GM12878 (cell line): ENCODE measurements around the gene SOX6. TPM values are rescaled to one million over a fixed set of nuclear protein-coding genes. Genes with fewer than 3 reads are reported as not detected.
A peak's percentile ranks its signal among the peaks of the same experiment; 100 is the strongest.

Source experiments
- ATAC-seq: fragments of 200-7000 bp; cut with Tn5 transposase; 3 replicates; pipeline ENCODE4 v1.9.1; 2020; ENCODE audit warnings: mild to moderate bottlenecking, moderate library complexity
- BruUV-seq: library from RNA; stranded (reverse); fragments of 400-500 nt; replicated peaks from 2 replicates; lab custom pipeline; 2021; lab: Mats Ljungman, UMichigan
- CTCF ChIA-PET: fragments of 300-600 bp; sonication (Branson Sonifier 250); formaldehyde crosslinking; extraction: SDS; loops from one replicate; lab custom pipeline; 2021; ENCODE audit warnings: inconsistent platforms; lab: Yijun Ruan, JAX
- POLR2A ChIA-PET: fragments of 350-600 bp; formaldehyde crosslinking; extraction: SDS; loops from one replicate; lab custom pipeline; 2021; ENCODE audit warnings: inconsistent platforms; lab: Charles Lee
- RAD21 ChIA-PET: fragments of 300-600 bp; sonication (Branson Sonifier 250); formaldehyde crosslinking; loops from one replicate; lab custom pipeline; 2023; ENCODE audit warnings: antibody characterized with exemption; ENCODE audit not compliant: unreplicated experiment; lab: Charles Lee
- SMC1A ChIA-PET: fragments of 300-600 bp; sonication (Branson Sonifier 250); formaldehyde crosslinking; loops from one replicate; lab custom pipeline; 2023; ENCODE audit not compliant: unreplicated experiment, uncharacterized antibody; lab: Charles Lee
- DNase-seq: peaks from one replicate; pipeline ENCODE4 v3.0.0-alpha.2; 2011; ENCODE audit warnings: low read depth, low spot score
- FAIRE-seq: peaks from 3 replicates; lab custom pipeline; 2011; peaks lifted over from hg19 to GRCh38; lab: Jason Lieb, UNC
- H2AFZ ChIP-seq: 2 replicates; pipeline ENCODE4 v1.6.0; 2011; ENCODE audit warnings: low read depth, low read length, control low read depth; ENCODE audit not compliant: control insufficient read depth
- H3K27ac ChIP-seq: 2 replicates; pipeline ENCODE4 v1.5.1; 2011; ENCODE audit warnings: control low read depth; ENCODE audit not compliant: control insufficient read depth, insufficient read depth
- H3K27me3 ChIP-seq, 2 experiments: replicated peaks in 1 of 2; 2 replicates each; pipeline versions ENCODE4 v1.6.0 to v1.6.1; 2011; ENCODE audit warnings: low read length in 1 of 2; ENCODE audit not compliant: control insufficient read depth in 2 of 2, insufficient read depth in 2 of 2
- H3K36me3 ChIP-seq, 2 experiments: 2 replicates each; pipeline ENCODE4 v1.5.1; 2011; ENCODE audit warnings: low read length in 1 of 2; ENCODE audit not compliant: control insufficient read depth in 2 of 2, insufficient read depth in 2 of 2
- H3K4me1 ChIP-seq: 2 replicates; pipeline ENCODE4 v1.6.1; 2011; ENCODE audit warnings: mild to moderate bottlenecking, low read length, moderate library complexity, mixed read lengths; ENCODE audit not compliant: control insufficient read depth, insufficient read depth
- H3K4me2 ChIP-seq: 2 replicates; pipeline ENCODE4 v1.6.0; 2011; ENCODE audit warnings: control low read depth; ENCODE audit not compliant: control insufficient read depth, insufficient read depth
- H3K4me3 ChIP-seq: fragments of 200-600 bp; sonication (generic); 2 replicates; pipeline ENCODE4 v1.5.1; 2016
- H3K79me2 ChIP-seq: 2 replicates; pipeline ENCODE4 v1.6.0; 2011; ENCODE audit warnings: low read length; ENCODE audit not compliant: control insufficient read depth, insufficient read depth
- H3K9ac ChIP-seq: 2 replicates; pipeline ENCODE4 v1.8.0; 2011; ENCODE audit warnings: low read length, control low read depth, mixed read lengths; ENCODE audit not compliant: control insufficient read depth, insufficient read depth
- H3K9me3 ChIP-seq: replicated peaks from 3 replicates; pipeline ENCODE4 v1.5.1; 2011; ENCODE audit warnings: mild to moderate bottlenecking, low read length; ENCODE audit not compliant: control insufficient read depth, insufficient read depth
- H4K20me1 ChIP-seq: 2 replicates; pipeline ENCODE4 v1.6.0; 2011; ENCODE audit not compliant: control insufficient read depth, insufficient read depth
- CBX3 ChIP-seq: fragments of 200-600 bp; sonication (generic); IDR thresholded peaks from 2 replicates; pipeline ENCODE4 v1.6.1; 2016; ENCODE audit warnings: low read depth, borderline replicate concordance
- CREM ChIP-seq: IDR thresholded peaks from 2 replicates; pipeline ENCODE4 v1.6.1; 2014; ENCODE audit warnings: antibody characterized with exemption, low read depth
- EP300 ChIP-seq, 2 experiments: fragments of 150-350 bp in 1 of 2; IDR thresholded peaks; 2 replicates each; pipeline ENCODE4 v1.6.1; 2011 to 2012; ENCODE audit warnings: low read depth in 2 of 2, low read length in 2 of 2, borderline replicate concordance in 1 of 2, improper control_type of control experiment in 1 of 2, inconsistent platforms in 1 of 2; ENCODE audit not compliant: control insufficient read depth in 1 of 2
- FOXK2 ChIP-seq: fragments of 450-650 bp; IDR thresholded peaks from 2 replicates; pipeline ENCODE4 v1.6.1; 2017; ENCODE audit warnings: mild to moderate bottlenecking, moderate library complexity
- HDGF ChIP-seq: fragments of 450-650 bp; IDR thresholded peaks from 2 replicates; pipeline ENCODE4 v1.6.1; 2016; ENCODE audit warnings: antibody characterized with exemption
- MEF2B ChIP-seq: fragments of 450-650 bp; IDR thresholded peaks from 2 replicates; pipeline ENCODE4 v1.6.1; 2018; ENCODE audit warnings: mild to moderate bottlenecking, moderate library complexity; ENCODE audit not compliant: partially characterized antibody, poor library complexity, severe bottlenecking
- MYC ChIP-seq: IDR thresholded peaks from 2 replicates; pipeline ENCODE4 v1.6.1; 2011; ENCODE audit warnings: mild to moderate bottlenecking, low read length, moderate library complexity, inconsistent platforms; ENCODE audit not compliant: insufficient read depth, insufficient replicate concordance, insufficient read length, severe bottlenecking
- NFIC ChIP-seq: IDR thresholded peaks from 2 replicates; pipeline ENCODE4 v1.6.1; 2012; ENCODE audit warnings: low read depth, mild to moderate bottlenecking, inconsistent platforms, low read length, moderate library complexity
- POLR2A ChIP-seq: IDR thresholded peaks from 2 replicates; pipeline ENCODE4 v1.6.1; 2011; ENCODE audit warnings: low read depth, mild to moderate bottlenecking, low read length
- PRDM15 ChIP-seq: fragments of 450-650 bp; formaldehyde crosslinking; IDR thresholded peaks from 2 replicates; pipeline ENCODE4 v1.4.0; 2020; ENCODE audit warnings: mild to moderate bottlenecking, moderate library complexity
- RAD21 ChIP-seq: IDR thresholded peaks from 2 replicates; pipeline ENCODE4 v1.6.1; 2011; ENCODE audit warnings: mild to moderate bottlenecking, low read depth, low read length, moderate library complexity; ENCODE audit not compliant: insufficient read depth
- SMAD5 ChIP-seq: IDR thresholded peaks from 2 replicates; pipeline ENCODE4 v1.6.1; 2016; ENCODE audit warnings: antibody characterized with exemption, low read depth
- SMC3 ChIP-seq: IDR thresholded peaks from 2 replicates; pipeline ENCODE4 v1.6.1; 2011; ENCODE audit warnings: low read length, improper control_type of control experiment, borderline replicate concordance
- SP1 ChIP-seq: IDR thresholded peaks from one replicate; pipeline ENCODE4 v1.6.1; 2011; ENCODE audit warnings: low read depth, low read length
- STAT1 ChIP-seq: fragments of 450-650 bp; conservative IDR thresholded peaks from 2 replicates; pipeline ENCODE4 v1.6.1; 2014; ENCODE audit warnings: antibody characterized with exemption, mild to moderate bottlenecking
- ZBTB33 ChIP-seq: fragments of 450-650 bp; IDR thresholded peaks from 2 replicates; pipeline ENCODE4 v1.6.1; 2017; ENCODE audit warnings: mild to moderate bottlenecking
- ZNF207 ChIP-seq: fragments of 450-650 bp; IDR thresholded peaks from 2 replicates; pipeline ENCODE4 v1.6.1; 2014; ENCODE audit warnings: antibody characterized with exemption, mild to moderate bottlenecking, borderline replicate concordance
- ZNF622 ChIP-seq: fragments of 450-650 bp; IDR thresholded peaks from 2 replicates; pipeline ENCODE4 v1.6.1; 2017; ENCODE audit warnings: mild to moderate bottlenecking, inconsistent platforms
- WGBS: methylation state at CpG from one replicate; pipeline ENCODE4 v1.1.6; 2016; ENCODE audit warnings: low lambda C conversion rate; ENCODE audit not compliant: insufficient replicate concordance, insufficient coverage; ENCODE audit errors: missing lambda C conversion rate; 5-methylcytosine and 5-hydroxymethylcytosine counted together
- in situ Hi-C: fragments of 300-500 bp; cut with MboI; formaldehyde crosslinking; loops from 9 replicates; pipeline ENCODE4 v1.14.3; 2018; ENCODE audit warnings: mixed read lengths
- intact Hi-C: fragments of 100-400 bp; cut with micrococcal nuclease; formaldehyde crosslinking; loops from one replicate; pipeline ENCODE4 v1.14.2; 2022; ENCODE audit not compliant: unreplicated experiment
- polyA plus RNA-seq, 11 experiments: library from polyadenylated mRNA; depleted of rRNA in 4 of 11; unstranded in 6 of 11; stranded (reverse) in 5 of 11; fragments of >200 nt; fragmentation: Nextera tagmentation in 4 of 11; fragmentation: Illumina TruSeq in 1 of 11; extraction: Ambion mirVana in 4 of 11; extraction: Trizol in 1 of 11; gene quantifications; 1 replicate in 1 of 11; 2 replicates in 10 of 11; pipeline versions ENCODE4 v1.2.1 to v1.2.3, GENCODE V29; 2011 to 2016; ENCODE audit warnings: inconsistent platforms in 2 of 11, missing spikeins in 2 of 11, low read depth in 1 of 11
- total RNA-seq, 4 experiments: library from RNA; depleted of rRNA in 3 of 4; stranded (reverse); fragments of >200 nt in 3 of 4; fragmentation: Illumina TruSeq in 1 of 4; extraction: Trizol in 1 of 4; gene quantifications; 2 replicates each; pipeline versions ENCODE4 v1.2.1 to v1.2.3, GENCODE V29; 2013 to 2021

The SOX6 gene
- total and polyA plus RNA-seq, 10 of the 15 experiments (the other 5 are each of a cell fraction or from before 2014, with no cell fraction given) = 0.03 to 0.71 (median 0.29) TPM; not detected in 4

- TF ChIP-seq EP300 (IDR thresholded peaks at IDR 0.05; ENCODE audit: borderline replicate concordance in 1 of 2, control insufficient read depth in 1 of 2, low read depth in 2 of 2, low read length in 2 of 2) (no peak), MYC (no peak)
- TF ChIP-seq, all 136 proteins: peak for 0
Measured at GRCh38 chr11:15989685-15990084, 366.7 kb downstream of the SOX6 start (continued).

- Histone ChIP-seq H2AFZ (no peak overlapping the region), H3K36me3 (no peaks in the 10 kb centered on the region), H3K27ac (no peak overlapping the region), H4K20me1 (no peaks in the 10 kb centered on the region), H3K4me1 (no peaks in the 10 kb centered on the region), H3K27me3 (no peaks in the 10 kb centered on the region), H3K9me3 (no peaks in the 10 kb centered on the region), H3K4me2 (no peak overlapping the region), H3K4me3 (no peak overlapping the region), H3K79me2 (no peaks in the 10 kb centered on the region), H3K9ac (no peak overlapping the region)
- 74% methylated on average over 14 of the region's 14 CpGs for WGBS
- BruUV-seq = no TSS peak
- ATAC-seq (peak; percentile 82), FAIRE-seq (no peak), DNase-seq (no peak)
- intact Hi-C loops = loop anchor here (2.0 to 5.0 kb wide), 2 partner anchors 48 to 161 kb away; no protein-coding TSS in a partner anchor
- CTCF ChIA-PET = interaction anchor here (0.8 to 3.1 kb wide), 16 partner anchors 9 to 339 kb away, joined by 3 to 30 read pairs (median 5); no protein-coding TSS in a partner anchor
- POLR2A ChIA-PET = no interaction called here
- SMC1A ChIA-PET = interaction anchor here (0.6 to 2.4 kb wide), 10 partner anchors 9 to 340 kb away, joined by 3 to 13 read pairs (median 3); no protein-coding TSS in a partner anchor
- in situ Hi-C loops = no loop called here
- RAD21 ChIA-PET = interaction anchor here (0.8 to 3.0 kb wide), 6 partner anchors 9 to 339 kb away, joined by 3 to 17 read pairs (median 6); no protein-coding TSS in a partner anchor
- TF ChIP-seq HDGF (no peak), RAD21 (peak; percentile 38; the same call in 1 of the 2 replicates), ZNF207 (no peak), ZBTB33 (no peak), POLR2A (no peak), STAT1 (no peak), PRDM15 (CRISPR knock-in tag) (no peak), CREM (no peak), NFIC (no peak), FOXK2 (no peak), SP1 (no peak), SMAD5 (no peak), ZNF622 (no peak), CBX3 (no peak), MEF2B (peak; percentile 16), SMC3 (peak; percentile 15; the same call in 1 of the 2 replicates)
Measured at GRCh38 chr11:15988693-15989231, 367.6 kb downstream of the SOX6 start.
